Measurements from ENCODE around the gene KLHDC8B.

The KLHDC8B gene

DNA sequence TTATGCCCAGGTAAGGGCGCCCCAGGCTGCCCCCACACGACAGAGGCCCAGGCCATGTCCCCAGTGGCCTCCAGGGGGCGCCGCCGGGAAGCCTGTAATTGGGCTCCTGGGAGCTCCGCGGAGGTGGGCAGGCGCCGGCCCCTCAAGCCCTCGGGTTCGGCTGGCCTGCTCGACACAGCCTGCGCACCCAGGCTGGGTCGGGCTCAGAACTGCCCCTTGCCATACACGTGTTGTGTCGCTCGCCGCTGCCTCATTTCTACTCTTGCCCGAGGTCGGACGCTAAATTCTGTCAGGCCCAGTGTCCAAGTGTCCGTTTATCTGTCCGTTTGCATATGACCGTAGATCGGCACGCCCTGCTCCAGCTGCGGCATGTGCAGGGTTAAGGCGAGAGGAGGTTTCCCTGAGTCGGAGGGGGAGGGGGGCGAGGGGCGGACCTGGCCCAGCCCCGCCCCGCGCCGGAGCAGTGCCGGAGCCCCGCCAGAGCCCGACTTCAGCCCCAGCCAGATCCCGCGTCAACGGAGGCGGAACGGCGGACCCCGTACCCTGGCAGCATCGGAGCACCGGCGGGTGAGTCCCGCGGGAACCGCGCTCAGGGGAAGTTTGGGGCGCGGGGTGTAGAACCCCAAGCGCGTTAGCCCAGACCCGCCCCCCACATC is at the start of gene KLHDC8B:
Gene KLHDC8B (plus strand): TSS at position 480 of the 656 bp plus-strand sequence. CDS start 1,172 bp downstream, outside the sequence.
- Histone ChIP-seq H3K27ac (ENCODE audit: low read length) (no peak within 1 kb of the TSS), H3K4me1 (ENCODE audit: control insufficient read depth, insufficient read depth, low read length) (peaks cover 15% of the 10 kb centered on the region)
- WGBS (ENCODE audit: insufficient coverage, insufficient read length) = no CpG with 5 or more reads among the region's 57 CpGs

DNA sequence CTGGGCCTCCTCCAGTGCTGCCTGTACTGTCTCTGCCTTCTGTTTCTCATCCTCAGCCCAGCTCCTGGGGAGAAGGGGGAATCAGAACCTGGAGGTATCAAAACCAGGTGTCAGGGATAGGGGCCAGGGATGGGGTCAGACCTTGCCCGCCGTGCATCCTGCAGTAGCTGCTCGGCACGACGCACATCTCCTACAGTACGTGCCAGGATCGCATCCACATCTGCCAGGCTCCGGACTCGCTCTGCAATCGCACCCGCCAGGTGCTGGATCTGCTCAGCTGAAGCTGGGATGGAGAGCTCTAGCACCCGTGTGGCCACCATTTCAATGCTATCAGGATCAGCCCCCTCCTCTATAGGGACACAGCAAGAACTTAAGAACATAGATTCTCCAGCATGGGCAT is 49.4 kb upstream of the KLHDC8B start:
- peaks cover 2% of the 10 kb centered on the region for H3K4me1 ChIP-seq (ENCODE audit: control insufficient read depth, insufficient read depth, low read length)
- H3K9me3 ChIP-seq (ENCODE audit: control insufficient read depth, insufficient read depth, low read length) = no peaks in the 10 kb centered on the region
- peaks cover 29% of the 10 kb centered on the region for H3K36me3 ChIP-seq (ENCODE audit: control insufficient read depth, insufficient read depth, low read length)
- no peak overlapping the region for H3K27ac ChIP-seq (ENCODE audit: low read length)
- no peaks in the 10 kb centered on the region for H3K27me3 ChIP-seq (ENCODE audit: control insufficient read depth, insufficient read depth, low read length)
- no peak for DNase-seq (ENCODE audit: low read depth, low spot score)
- H3K4me3 ChIP-seq (ENCODE audit: low read length) = no peak overlapping the region
- WGBS (ENCODE audit: insufficient coverage, insufficient read length) = no CpG with 5 or more reads among the region's 12 CpGs

More for the DNA sequence above, at the start of gene KLHDC8B:
- Histone ChIP-seq H3K4me3 (ENCODE audit: low read length) (peak within 1 kb of the TSS; percentile 45; the same call in 1 of the 2 replicates), H3K27me3 (ENCODE audit: control insufficient read depth, insufficient read depth, low read length) (no peaks in the 10 kb centered on the region), H3K36me3 (ENCODE audit: control insufficient read depth, insufficient read depth, low read length) (no peaks in the 10 kb centered on the region), H3K9me3 (ENCODE audit: control insufficient read depth, insufficient read depth, low read length) (no peaks in the 10 kb centered on the region)
- peak; percentile 68 for DNase-seq (ENCODE audit: low read depth, low spot score)

DNA sequence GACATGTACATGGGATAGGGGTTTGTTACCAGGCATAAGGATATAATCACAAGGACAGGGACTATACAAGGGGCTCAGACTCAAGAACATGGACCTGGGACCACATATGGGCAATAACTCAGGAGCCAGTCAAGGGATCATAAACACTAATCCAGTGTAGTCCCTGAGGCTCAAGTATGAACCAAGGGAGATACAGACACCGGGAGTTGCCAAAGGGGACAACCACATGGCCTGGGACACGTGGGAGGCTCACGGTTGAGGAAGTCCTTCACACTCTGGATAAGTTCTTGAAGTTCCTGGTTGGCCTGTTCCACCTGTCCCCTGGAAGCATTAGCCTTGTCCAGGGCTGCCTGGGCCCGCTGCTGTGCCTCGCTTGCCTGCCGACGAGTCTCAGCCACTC is 48.9 kb upstream of the KLHDC8B start:
- peaks cover 29% of the 10 kb centered on the region for H3K36me3 ChIP-seq (ENCODE audit: control insufficient read depth, insufficient read depth, low read length)
- H3K27me3 ChIP-seq (ENCODE audit: control insufficient read depth, insufficient read depth, low read length) = no peaks in the 10 kb centered on the region
- no peak for DNase-seq (ENCODE audit: low read depth, low spot score)
- H3K4me1 ChIP-seq (ENCODE audit: control insufficient read depth, insufficient read depth, low read length) = peaks cover 2% of the 10 kb centered on the region
- WGBS (ENCODE audit: insufficient coverage, insufficient read length) = no CpG with 5 or more reads among the region's 7 CpGs
- H3K27ac ChIP-seq (ENCODE audit: low read length) = no peak overlapping the region
- H3K4me3 ChIP-seq (ENCODE audit: low read length) = no peak overlapping the region
- H3K9me3 ChIP-seq (ENCODE audit: control insufficient read depth, insufficient read depth, low read length) = no peaks in the 10 kb centered on the region

DNA sequence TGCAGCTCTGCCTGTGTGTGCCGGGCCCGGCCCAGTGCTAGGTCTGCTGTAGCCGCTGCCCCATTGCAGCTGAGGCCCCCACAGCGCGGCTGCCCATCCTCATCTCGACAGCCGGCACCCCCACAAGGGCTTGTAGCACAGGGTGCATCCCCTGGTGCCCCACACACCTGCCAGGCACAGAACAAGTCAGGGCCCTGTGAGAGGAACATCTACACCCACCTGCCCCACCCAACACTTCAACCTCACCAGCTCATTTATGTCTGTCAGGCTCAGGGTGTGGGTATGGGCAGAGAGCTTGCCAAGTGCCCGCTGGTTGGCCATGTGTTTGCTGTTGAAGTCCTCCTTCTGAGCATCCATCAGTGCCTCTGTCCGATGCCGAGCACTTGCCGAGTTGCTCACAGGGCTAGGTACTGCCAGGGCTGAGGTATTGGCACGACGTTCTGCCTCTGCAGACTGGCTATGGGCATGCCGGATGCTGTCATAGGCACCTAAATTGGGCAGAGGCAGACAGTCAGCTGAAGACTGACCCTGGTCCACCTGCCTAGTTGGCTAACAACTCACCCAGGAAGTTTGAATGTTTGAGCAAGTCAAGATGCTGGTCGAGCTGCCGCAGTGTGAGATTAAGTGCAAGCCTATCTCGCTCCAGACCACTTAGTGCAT is 48.4 kb upstream of the KLHDC8B start:
- WGBS (ENCODE audit: insufficient coverage, insufficient read length) = no CpG with 5 or more reads among the region's 17 CpGs
- no peaks in the 10 kb centered on the region for H3K9me3 ChIP-seq (ENCODE audit: control insufficient read depth, insufficient read depth, low read length)
- H3K27ac ChIP-seq (ENCODE audit: low read length) = no peak overlapping the region
- H3K4me3 ChIP-seq (ENCODE audit: low read length) = no peak overlapping the region
- peaks cover 24% of the 10 kb centered on the region for H3K36me3 ChIP-seq (ENCODE audit: control insufficient read depth, insufficient read depth, low read length)
- DNase-seq (ENCODE audit: low read depth, low spot score) = no peak
- H3K4me1 ChIP-seq (ENCODE audit: control insufficient read depth, insufficient read depth, low read length) = peaks cover 2% of the 10 kb centered on the region
- no peaks in the 10 kb centered on the region for H3K27me3 ChIP-seq (ENCODE audit: control insufficient read depth, insufficient read depth, low read length)

DNA sequence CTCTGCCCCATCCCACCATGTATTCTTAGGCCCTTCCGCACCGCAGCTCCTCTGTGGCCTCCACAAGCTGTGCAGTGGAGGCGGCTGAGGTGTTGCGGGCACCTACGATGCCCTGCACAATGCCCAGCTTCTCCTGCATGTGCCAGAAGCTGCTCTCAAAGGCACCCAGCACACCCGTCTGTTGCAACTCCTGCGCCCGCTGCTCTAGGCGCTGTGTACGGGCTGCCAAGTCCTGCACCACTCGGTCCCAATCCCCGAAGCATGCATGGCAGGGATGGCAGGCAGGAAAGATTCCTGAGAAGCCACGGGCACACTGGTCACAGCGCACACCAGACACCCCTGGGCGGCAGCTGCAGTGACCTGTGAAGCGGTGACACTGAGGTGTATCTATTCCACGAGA is 47.7 kb upstream of the KLHDC8B start:
- Histone ChIP-seq H3K4me3 (ENCODE audit: low read length) (no peak overlapping the region), H3K27ac (ENCODE audit: low read length) (no peak overlapping the region), H3K9me3 (ENCODE audit: control insufficient read depth, insufficient read depth, low read length) (no peaks in the 10 kb centered on the region), H3K36me3 (ENCODE audit: control insufficient read depth, insufficient read depth, low read length) (peaks cover 27% of the 10 kb centered on the region), H3K27me3 (ENCODE audit: control insufficient read depth, insufficient read depth, low read length) (no peaks in the 10 kb centered on the region), H3K4me1 (ENCODE audit: control insufficient read depth, insufficient read depth, low read length) (peaks cover 2% of the 10 kb centered on the region)
- WGBS (ENCODE audit: insufficient coverage, insufficient read length) = no CpG with 5 or more reads among the region's 17 CpGs
- no peak for DNase-seq (ENCODE audit: low read depth, low spot score)

DNA sequence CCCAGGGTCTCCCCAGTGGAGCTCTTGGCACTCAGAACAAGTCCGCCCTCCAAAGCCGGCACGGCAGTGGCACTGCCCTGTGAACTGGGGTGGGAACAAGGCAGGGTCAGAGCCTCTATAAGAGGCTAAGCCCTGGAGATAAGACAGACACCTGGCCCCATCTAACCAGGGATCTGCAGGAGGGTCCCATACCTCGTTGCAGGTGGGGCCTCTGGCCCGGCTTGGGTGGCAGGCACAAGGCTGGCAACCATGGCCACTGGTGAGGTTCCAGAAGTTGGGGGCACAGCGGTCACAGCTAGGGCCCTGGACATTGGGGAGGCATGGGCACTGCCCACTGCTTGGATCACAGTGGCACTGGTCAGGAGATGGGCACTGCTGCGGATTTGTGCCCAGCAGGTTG is 47.2 kb upstream of the KLHDC8B start:
- Histone ChIP-seq H3K4me1 (ENCODE audit: control insufficient read depth, insufficient read depth, low read length) (peaks cover 2% of the 10 kb centered on the region), H3K4me3 (ENCODE audit: low read length) (no peak overlapping the region), H3K27ac (ENCODE audit: low read length) (no peak overlapping the region), H3K9me3 (ENCODE audit: control insufficient read depth, insufficient read depth, low read length) (no peaks in the 10 kb centered on the region), H3K36me3 (ENCODE audit: control insufficient read depth, insufficient read depth, low read length) (peaks cover 27% of the 10 kb centered on the region), H3K27me3 (ENCODE audit: control insufficient read depth, insufficient read depth, low read length) (no peaks in the 10 kb centered on the region)
- DNase-seq (ENCODE audit: low read depth, low spot score) = no peak
- no CpG with 5 or more reads among the region's 7 CpGs for WGBS (ENCODE audit: insufficient coverage, insufficient read length)

DNA sequence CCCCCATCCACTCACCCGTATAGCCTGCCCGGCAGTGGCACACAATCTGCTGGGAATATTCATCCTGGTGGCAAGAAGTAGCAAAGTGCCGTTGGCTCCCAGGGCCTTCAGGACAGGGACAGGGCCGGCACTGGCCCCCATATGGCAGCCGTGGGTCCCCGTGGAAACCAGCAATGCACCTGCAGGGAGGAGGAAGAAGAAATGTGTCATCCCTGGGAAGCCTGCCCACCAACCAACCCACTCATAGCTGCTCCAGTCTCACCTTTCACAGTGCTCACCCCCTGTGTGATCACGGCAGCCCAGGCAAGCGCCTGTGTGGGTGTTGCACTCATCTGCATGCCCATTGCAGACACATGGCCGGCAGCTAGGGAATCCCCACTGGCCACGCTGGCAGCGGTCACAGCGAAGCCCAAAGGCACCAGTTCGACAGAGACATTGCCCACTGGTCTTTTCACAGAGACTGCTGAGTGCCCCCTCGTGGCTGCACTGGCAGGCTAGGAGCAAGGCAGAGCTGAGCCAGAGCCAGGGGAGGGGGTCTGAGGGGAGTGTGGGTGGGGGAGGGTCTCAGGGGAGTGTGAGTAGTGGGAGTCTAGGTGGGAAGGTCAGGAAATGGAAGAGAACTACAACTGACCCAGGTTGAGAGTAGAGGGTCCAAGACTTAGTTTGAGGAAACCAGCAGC is 46.3 kb upstream of the KLHDC8B start:
- no peak for DNase-seq (ENCODE audit: low read depth, low spot score)
- no peaks in the 10 kb centered on the region for H3K27me3 ChIP-seq (ENCODE audit: control insufficient read depth, insufficient read depth, low read length)
- H3K4me1 ChIP-seq (ENCODE audit: control insufficient read depth, insufficient read depth, low read length) = no peaks in the 10 kb centered on the region; the same call in 1 of the 2 replicates
- no peaks in the 10 kb centered on the region for H3K9me3 ChIP-seq (ENCODE audit: control insufficient read depth, insufficient read depth, low read length)
- WGBS (ENCODE audit: insufficient coverage, insufficient read length) = no CpG with 5 or more reads among the region's 14 CpGs
- no peak overlapping the region for H3K27ac ChIP-seq (ENCODE audit: low read length)
- no peak overlapping the region for H3K4me3 ChIP-seq (ENCODE audit: low read length)
- peaks cover 27% of the 10 kb centered on the region for H3K36me3 ChIP-seq (ENCODE audit: control insufficient read depth, insufficient read depth, low read length)

DNA sequence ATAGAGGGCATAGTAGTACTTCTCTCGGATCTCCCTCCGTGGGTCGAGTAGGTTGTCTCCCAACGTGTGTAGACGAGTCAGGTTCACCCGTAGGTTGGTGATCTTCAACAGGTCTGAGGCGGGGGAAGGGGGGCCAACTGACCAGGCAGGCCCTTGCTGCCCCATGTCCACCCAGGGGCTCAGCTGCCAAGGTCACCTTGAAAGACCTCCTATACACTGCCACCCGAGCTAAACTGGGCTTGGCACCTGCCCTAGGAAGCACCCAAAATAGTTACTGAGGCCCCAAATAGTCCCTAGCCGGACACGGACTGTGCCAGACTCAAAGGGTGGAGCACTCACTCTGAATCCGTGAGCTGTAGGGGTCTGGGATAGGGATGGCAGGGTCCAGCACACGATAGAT is 40.4 kb upstream of the KLHDC8B start:
- no peak overlapping the region for H3K27ac ChIP-seq (ENCODE audit: low read length)
- no peaks in the 10 kb centered on the region for H3K9me3 ChIP-seq (ENCODE audit: control insufficient read depth, insufficient read depth, low read length)
- H3K36me3 ChIP-seq (ENCODE audit: control insufficient read depth, insufficient read depth, low read length) = peaks cover 5% of the 10 kb centered on the region; the same call in 1 of the 2 replicates
- no peak for DNase-seq (ENCODE audit: low read depth, low spot score)
- WGBS (ENCODE audit: insufficient coverage, insufficient read length) = no CpG with 5 or more reads among the region's 12 CpGs
- no peaks in the 10 kb centered on the region for H3K27me3 ChIP-seq (ENCODE audit: control insufficient read depth, insufficient read depth, low read length)
- H3K4me1 ChIP-seq (ENCODE audit: control insufficient read depth, insufficient read depth, low read length) = 0 out of 2 replicates have a peak, but pooled peaks cover 4% of the 10 kb centered on the region
- H3K4me3 ChIP-seq (ENCODE audit: low read length) = no peak overlapping the region

DNA sequence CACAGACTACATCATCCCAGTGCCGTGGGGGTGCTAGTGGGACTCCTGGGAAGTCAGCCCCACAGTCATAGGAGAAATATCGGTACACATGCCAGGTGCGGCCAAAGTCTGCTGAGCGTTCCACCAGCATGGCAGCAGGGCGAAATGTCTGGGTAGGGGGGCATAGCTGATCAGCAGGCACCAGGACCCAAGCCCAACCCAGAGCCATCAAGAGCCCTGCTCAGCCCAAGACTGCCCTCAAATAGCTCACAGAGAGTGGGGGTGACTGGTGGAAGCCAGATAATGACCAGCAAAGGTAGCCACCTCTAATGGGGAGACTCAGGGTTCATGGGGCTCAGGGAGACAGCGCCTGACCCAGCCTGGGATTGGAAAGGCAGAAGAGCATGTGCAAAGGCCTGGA is 39.8 kb upstream of the KLHDC8B start:
- DNase-seq (ENCODE audit: low read depth, low spot score) = no peak
- Histone ChIP-seq H3K36me3 (ENCODE audit: control insufficient read depth, insufficient read depth, low read length) (peaks cover 3% of the 10 kb centered on the region; the same call in 1 of the 2 replicates), H3K27ac (ENCODE audit: low read length) (no peak overlapping the region), H3K27me3 (ENCODE audit: control insufficient read depth, insufficient read depth, low read length) (no peaks in the 10 kb centered on the region), H3K9me3 (ENCODE audit: control insufficient read depth, insufficient read depth, low read length) (no peaks in the 10 kb centered on the region), H3K4me1 (ENCODE audit: control insufficient read depth, insufficient read depth, low read length) (0 out of 2 replicates have a peak, but pooled peaks cover 4% of the 10 kb centered on the region), H3K4me3 (ENCODE audit: low read length) (no peak overlapping the region)
- WGBS (ENCODE audit: insufficient coverage, insufficient read length) = no CpG with 5 or more reads among the region's 6 CpGs

DNA sequence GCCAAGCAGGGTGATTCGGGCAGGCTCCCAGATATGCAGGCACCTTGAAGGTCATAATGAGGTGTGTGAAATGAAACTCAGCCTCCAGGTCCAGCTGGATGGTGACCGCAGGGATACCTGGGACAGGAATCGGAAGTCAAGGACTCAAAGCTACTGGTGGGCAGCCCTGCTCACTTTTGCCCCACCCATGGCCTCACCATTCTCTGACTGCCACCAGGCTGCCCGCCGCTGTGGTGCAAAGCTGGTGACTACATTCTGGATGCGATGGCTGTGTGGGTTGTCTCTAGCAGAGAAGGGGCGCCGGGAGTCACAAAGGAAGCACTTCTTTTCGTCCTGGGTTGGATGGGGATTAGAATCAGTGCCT is 39.3 kb upstream of the KLHDC8B start:
- H3K27me3 ChIP-seq (ENCODE audit: control insufficient read depth, insufficient read depth, low read length) = no peaks in the 10 kb centered on the region
- no CpG with 5 or more reads among the region's 9 CpGs for whole genome bisulfite sequencing (ENCODE audit: insufficient coverage, insufficient read length)
- H3K9me3 ChIP-seq (ENCODE audit: control insufficient read depth, insufficient read depth, low read length) = no peaks in the 10 kb centered on the region
- H3K27ac ChIP-seq (ENCODE audit: low read length) = no peak overlapping the region
- no peak for DNase-seq (ENCODE audit: low read depth, low spot score)
- H3K36me3 ChIP-seq (ENCODE audit: control insufficient read depth, insufficient read depth, low read length) = peaks cover 3% of the 10 kb centered on the region; the same call in 1 of the 2 replicates
- H3K4me1 ChIP-seq (ENCODE audit: control insufficient read depth, insufficient read depth, low read length) = 0 out of 2 replicates have a peak, but pooled peaks cover 4% of the 10 kb centered on the region
- H3K4me3 ChIP-seq (ENCODE audit: low read length) = peak overlapping the region; percentile 73; the same call in 1 of the 2 replicates

Data from iPS DF 6.9 (cell line).